Adipocyte (in vitro differentiated cells): ENCODE data around the gene HPD.

ENCODE experiments used
- DNase-seq: peaks from one replicate; pipeline ENCODE4 v3.0.0-alpha.2; 2015; ENCODE audit warnings: low read depth
- H3K27me3 ChIP-seq: replicated peaks from 2 replicates; pipeline ENCODE4 v1.7.0; 2013; ENCODE audit warnings: mild to moderate bottlenecking, low read length, moderate library complexity; ENCODE audit not compliant: control insufficient read depth, insufficient read depth
- H3K36me3 ChIP-seq: 2 replicates; pipeline ENCODE4 v1.7.0; 2013; ENCODE audit warnings: low read length, mild to moderate bottlenecking, moderate library complexity; ENCODE audit not compliant: control insufficient read depth, insufficient read depth, severe bottlenecking
- H3K4me1 ChIP-seq: 2 replicates; pipeline ENCODE4 v1.7.0; 2013; ENCODE audit warnings: mild to moderate bottlenecking, low read length, moderate library complexity; ENCODE audit not compliant: control insufficient read depth, insufficient read depth
- H3K4me3 ChIP-seq: 2 replicates; pipeline ENCODE4 v1.7.0; 2013; ENCODE audit warnings: mild to moderate bottlenecking, low read length, moderate library complexity
- H3K9ac ChIP-seq: 2 replicates; pipeline ENCODE4 v1.7.0; 2013; ENCODE audit warnings: mild to moderate bottlenecking, low read length, moderate library complexity
- H3K9me3 ChIP-seq: 2 replicates; pipeline ENCODE4 v1.7.0; 2013; ENCODE audit warnings: mild to moderate bottlenecking, low read length, moderate library complexity; ENCODE audit not compliant: control insufficient read depth

HPD gene

GRCh38 chr12:121827351-121828099 lies 31.1 kb downstream of the HPD start:
- no peak for DNase-seq
- Histone ChIP-seq H3K9ac (no peak overlapping the region), H3K9me3 (no peaks in the 10 kb centered on the region), H3K4me1 (no peaks in the 10 kb centered on the region), H3K27me3 (no peaks in the 10 kb centered on the region), H3K4me3 (no peak overlapping the region), H3K36me3 (peaks cover 61% of the 10 kb centered on the region)

GRCh38 chr12:121826318-121827150 lies 32.1 kb downstream of the HPD start:
- Histone ChIP-seq H3K9me3 (no peaks in the 10 kb centered on the region), H3K9ac (no peak overlapping the region), H3K36me3 (peaks cover 60% of the 10 kb centered on the region), H3K27me3 (no peaks in the 10 kb centered on the region), H3K4me3 (no peak overlapping the region), H3K4me1 (no peaks in the 10 kb centered on the region)
- no peak for DNase-seq

GRCh38 chr12:121825041-121825523 lies 33.6 kb downstream of the HPD start:
- no peaks in the 10 kb centered on the region for H3K9me3 ChIP-seq
- peaks cover 58% of the 10 kb centered on the region for H3K36me3 ChIP-seq

GRCh38 chr12:121823727-121824115 lies 34.9 kb downstream of the HPD start:
- H3K4me3 ChIP-seq: no peak overlapping the region
- no peak overlapping the region for H3K9ac ChIP-seq
- H3K36me3 ChIP-seq: peaks cover 59% of the 10 kb centered on the region
- H3K27me3 ChIP-seq: no peaks in the 10 kb centered on the region
- DNase-seq: no peak
- no peaks in the 10 kb centered on the region for H3K9me3 ChIP-seq
- no peaks in the 10 kb centered on the region for H3K4me1 ChIP-seq

More at GRCh38 chr12:121825041-121825523, 33.6 kb downstream of the HPD start:
- H3K4me1 ChIP-seq: no peaks in the 10 kb centered on the region
- no peak overlapping the region for H3K4me3 ChIP-seq
- no peak for DNase-seq
- no peaks in the 10 kb centered on the region for H3K27me3 ChIP-seq
- no peak overlapping the region for H3K9ac ChIP-seq

GRCh38 chr12:121823101-121823726 lies 35.4 kb downstream of the HPD start:
- Histone ChIP-seq H3K9me3 (no peaks in the 10 kb centered on the region), H3K27me3 (no peaks in the 10 kb centered on the region), H3K4me1 (no peaks in the 10 kb centered on the region), H3K36me3 (peaks cover 55% of the 10 kb centered on the region), H3K9ac (no peak overlapping the region), H3K4me3 (no peak overlapping the region)
- DNase-seq: no peak

- no peak for DNase-seq
These were observed 36.1 kb downstream of the HPD start for GRCh38 chr12:121822393-121823100.

GRCh38 chr12:121820056-121820455 lies 38.6 kb downstream of the HPD start:
- Histone ChIP-seq H3K9me3 (no peaks in the 10 kb centered on the region), H3K36me3 (peaks cover 74% of the 10 kb centered on the region), H3K4me1 (no peaks in the 10 kb centered on the region), H3K4me3 (no peak overlapping the region), H3K27me3 (no peaks in the 10 kb centered on the region), H3K9ac (no peak overlapping the region)
- DNase-seq: no peak

More at GRCh38 chr12:121822393-121823100, 36.1 kb downstream of the HPD start:
- H3K4me1 ChIP-seq: no peaks in the 10 kb centered on the region
- H3K27me3 ChIP-seq: no peaks in the 10 kb centered on the region
- H3K9ac ChIP-seq: no peak overlapping the region
- no peak overlapping the region for H3K4me3 ChIP-seq
- peaks cover 55% of the 10 kb centered on the region for H3K36me3 ChIP-seq
- no peaks in the 10 kb centered on the region for H3K9me3 ChIP-seq

GRCh38 chr12:121819212-121819949 lies 39.3 kb downstream of the HPD start:
- peaks cover 80% of the 10 kb centered on the region for H3K36me3 ChIP-seq
- H3K9ac ChIP-seq: no peak overlapping the region
- no peak overlapping the region for H3K4me3 ChIP-seq
- DNase-seq: no peak
- no peaks in the 10 kb centered on the region for H3K4me1 ChIP-seq
- H3K9me3 ChIP-seq: no peaks in the 10 kb centered on the region
- H3K27me3 ChIP-seq: no peaks in the 10 kb centered on the region

- no peak overlapping the region for H3K4me3 ChIP-seq
- peaks cover 69% of the 10 kb centered on the region for H3K36me3 ChIP-seq
These were observed 41.0 kb downstream of the HPD start for GRCh38 chr12:121817648-121818043.

GRCh38 chr12:121816925-121817647 lies 41.6 kb downstream of the HPD start:
- H3K9ac ChIP-seq: no peak overlapping the region
- DNase-seq: no peak
- peaks cover 14% of the 10 kb centered on the region for H3K4me1 ChIP-seq
- no peak overlapping the region for H3K4me3 ChIP-seq
- H3K9me3 ChIP-seq: no peaks in the 10 kb centered on the region
- peaks cover 63% of the 10 kb centered on the region for H3K36me3 ChIP-seq
- H3K27me3 ChIP-seq: no peaks in the 10 kb centered on the region

More at GRCh38 chr12:121817648-121818043, 41.0 kb downstream of the HPD start:
- H3K9ac ChIP-seq: no peak overlapping the region
- H3K9me3 ChIP-seq: no peaks in the 10 kb centered on the region
- DNase-seq: no peak
- H3K4me1 ChIP-seq: peaks cover 12% of the 10 kb centered on the region
- H3K27me3 ChIP-seq: no peaks in the 10 kb centered on the region
